Measurements from ENCODE around the gene GLG1.

GRCh38 chr16:74524926-74525325, 82.0 kb downstream of the GLG1 start:
- TF ChIP-seq MAX (IDR thresholded peaks at IDR 0.05), result no peak
- TF ChIP-seq HNF4G (IDR thresholded peaks at IDR 0.05), result no peak
- TF ChIP-seq, protein P1, sequence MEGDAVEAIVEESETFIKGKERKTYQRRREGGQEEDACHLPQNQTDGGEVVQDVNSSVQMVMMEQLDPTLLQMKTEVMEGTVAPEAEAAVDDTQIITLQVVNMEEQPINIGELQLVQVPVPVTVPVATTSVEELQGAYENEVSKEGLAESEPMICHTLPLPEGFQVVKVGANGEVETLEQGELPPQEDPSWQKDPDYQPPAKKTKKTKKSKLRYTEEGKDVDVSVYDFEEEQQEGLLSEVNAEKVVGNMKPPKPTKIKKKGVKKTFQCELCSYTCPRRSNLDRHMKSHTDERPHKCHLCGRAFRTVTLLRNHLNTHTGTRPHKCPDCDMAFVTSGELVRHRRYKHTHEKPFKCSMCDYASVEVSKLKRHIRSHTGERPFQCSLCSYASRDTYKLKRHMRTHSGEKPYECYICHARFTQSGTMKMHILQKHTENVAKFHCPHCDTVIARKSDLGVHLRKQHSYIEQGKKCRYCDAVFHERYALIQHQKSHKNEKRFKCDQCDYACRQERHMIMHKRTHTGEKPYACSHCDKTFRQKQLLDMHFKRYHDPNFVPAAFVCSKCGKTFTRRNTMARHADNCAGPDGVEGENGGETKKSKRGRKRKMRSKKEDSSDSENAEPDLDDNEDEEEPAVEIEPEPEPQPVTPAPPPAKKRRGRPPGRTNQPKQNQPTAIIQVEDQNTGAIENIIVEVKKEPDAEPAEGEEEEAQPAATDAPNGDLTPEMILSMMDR (IDR thresholded peaks at IDR 0.05; ENCODE audit: low read depth, low read length, missing input control), result no peak
- TF ChIP-seq, protein P2, sequence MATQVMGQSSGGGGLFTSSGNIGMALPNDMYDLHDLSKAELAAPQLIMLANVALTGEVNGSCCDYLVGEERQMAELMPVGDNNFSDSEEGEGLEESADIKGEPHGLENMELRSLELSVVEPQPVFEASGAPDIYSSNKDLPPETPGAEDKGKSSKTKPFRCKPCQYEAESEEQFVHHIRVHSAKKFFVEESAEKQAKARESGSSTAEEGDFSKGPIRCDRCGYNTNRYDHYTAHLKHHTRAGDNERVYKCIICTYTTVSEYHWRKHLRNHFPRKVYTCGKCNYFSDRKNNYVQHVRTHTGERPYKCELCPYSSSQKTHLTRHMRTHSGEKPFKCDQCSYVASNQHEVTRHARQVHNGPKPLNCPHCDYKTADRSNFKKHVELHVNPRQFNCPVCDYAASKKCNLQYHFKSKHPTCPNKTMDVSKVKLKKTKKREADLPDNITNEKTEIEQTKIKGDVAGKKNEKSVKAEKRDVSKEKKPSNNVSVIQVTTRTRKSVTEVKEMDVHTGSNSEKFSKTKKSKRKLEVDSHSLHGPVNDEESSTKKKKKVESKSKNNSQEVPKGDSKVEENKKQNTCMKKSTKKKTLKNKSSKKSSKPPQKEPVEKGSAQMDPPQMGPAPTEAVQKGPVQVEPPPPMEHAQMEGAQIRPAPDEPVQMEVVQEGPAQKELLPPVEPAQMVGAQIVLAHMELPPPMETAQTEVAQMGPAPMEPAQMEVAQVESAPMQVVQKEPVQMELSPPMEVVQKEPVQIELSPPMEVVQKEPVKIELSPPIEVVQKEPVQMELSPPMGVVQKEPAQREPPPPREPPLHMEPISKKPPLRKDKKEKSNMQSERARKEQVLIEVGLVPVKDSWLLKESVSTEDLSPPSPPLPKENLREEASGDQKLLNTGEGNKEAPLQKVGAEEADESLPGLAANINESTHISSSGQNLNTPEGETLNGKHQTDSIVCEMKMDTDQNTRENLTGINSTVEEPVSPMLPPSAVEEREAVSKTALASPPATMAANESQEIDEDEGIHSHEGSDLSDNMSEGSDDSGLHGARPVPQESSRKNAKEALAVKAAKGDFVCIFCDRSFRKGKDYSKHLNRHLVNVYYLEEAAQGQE (IDR thresholded peaks at IDR 0.05), result no peak
- no peak for TF ChIP-seq ZBTB33 (IDR thresholded peaks at IDR 0.05)
- TF ChIP-seq YY1 (IDR thresholded peaks at IDR 0.05), result no peak
- TF ChIP-seq GABPA (IDR thresholded peaks at IDR 0.05 in 1 of 2, conservative IDR thresholded peaks at IDR 0.05 in 1 of 2), result no peak
- no peak for TF ChIP-seq ATF3 (IDR thresholded peaks at IDR 0.05)
- TF ChIP-seq RAD21 (IDR thresholded peaks at IDR 0.05), result no peak
- no peak for TF ChIP-seq JUND (IDR thresholded peaks at IDR 0.05)
- no peak for TF ChIP-seq HNF4A (conservative IDR thresholded peaks at IDR 0.05)
- TF ChIP-seq EGR1 (IDR thresholded peaks at IDR 0.05; ENCODE audit: low read depth in 2 of 2), result no peak
- no peak for TF ChIP-seq SP1 (IDR thresholded peaks at IDR 0.05)
- TF ChIP-seq TAF1 (conservative IDR thresholded peaks at IDR 0.05), result no peak
